GM19468 (cell line): ENCODE data around the gene B9D2.
A peak's percentile ranks its signal among the peaks of the same experiment; 100 is the strongest.
"Not testable (repeated sequence)": the region's sequence is repeated elsewhere in the genome, so short reads cannot be mapped to it uniquely, and the experiment has no call there.

ENCODE experiments used
- ATAC-seq: cut with Tn5 transposase; IDR thresholded peaks from one replicate; pipeline ENCODE4 v1.9.1; 2021; ENCODE audit warnings: mild to moderate bottlenecking, moderate library complexity, moderate number of reproducible peaks; ENCODE audit not compliant: unreplicated experiment; ENCODE audit errors: extremely low read depth

Gene B9D2, protein sequence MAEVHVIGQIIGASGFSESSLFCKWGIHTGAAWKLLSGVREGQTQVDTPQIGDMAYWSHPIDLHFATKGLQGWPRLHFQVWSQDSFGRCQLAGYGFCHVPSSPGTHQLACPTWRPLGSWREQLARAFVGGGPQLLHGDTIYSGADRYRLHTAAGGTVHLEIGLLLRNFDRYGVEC

DNA sequence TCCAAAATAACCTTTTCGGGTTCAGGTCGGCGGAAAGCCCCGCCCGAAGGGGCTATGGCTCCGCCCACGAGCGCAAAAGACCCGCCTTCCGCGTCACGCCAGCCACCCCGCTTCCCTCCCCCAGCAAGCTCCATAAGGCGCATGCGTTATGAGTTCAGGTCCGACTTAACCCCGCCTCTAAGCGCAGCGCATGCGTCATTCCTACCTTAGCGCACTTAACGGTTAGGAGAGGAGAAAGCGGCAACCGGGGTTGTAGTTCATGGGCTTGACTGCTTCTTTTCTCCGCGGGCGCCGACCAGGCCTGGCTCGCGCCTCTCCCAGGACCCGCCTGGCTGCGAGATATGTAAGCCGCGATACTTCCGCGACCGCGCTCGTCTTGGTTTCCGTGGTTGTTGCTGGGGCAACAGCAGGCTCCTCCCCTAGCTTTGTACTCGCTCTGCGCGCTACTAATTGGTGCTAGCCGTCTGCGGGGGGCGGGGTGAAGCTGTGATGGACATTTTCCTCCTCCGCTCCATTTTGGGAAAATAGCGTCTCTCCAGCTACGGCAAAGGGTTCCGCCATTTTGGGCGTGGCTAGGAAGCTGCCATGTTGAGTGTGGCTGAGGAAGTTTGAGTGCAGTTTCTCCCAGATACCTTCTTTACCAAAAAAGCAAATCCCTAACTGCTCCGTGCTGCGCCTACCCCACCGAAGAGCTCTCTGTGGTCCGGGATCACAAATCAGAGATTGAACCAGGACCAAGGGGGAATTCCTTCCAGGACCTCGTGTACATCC, at the start of gene B9D2:
Gene B9D2 (minus strand): TSS at position 397 of the 771 bp plus-strand sequence. CDS start 630 bp downstream, outside the sequence.
- ATAC-seq = peak; percentile 38

DNA sequence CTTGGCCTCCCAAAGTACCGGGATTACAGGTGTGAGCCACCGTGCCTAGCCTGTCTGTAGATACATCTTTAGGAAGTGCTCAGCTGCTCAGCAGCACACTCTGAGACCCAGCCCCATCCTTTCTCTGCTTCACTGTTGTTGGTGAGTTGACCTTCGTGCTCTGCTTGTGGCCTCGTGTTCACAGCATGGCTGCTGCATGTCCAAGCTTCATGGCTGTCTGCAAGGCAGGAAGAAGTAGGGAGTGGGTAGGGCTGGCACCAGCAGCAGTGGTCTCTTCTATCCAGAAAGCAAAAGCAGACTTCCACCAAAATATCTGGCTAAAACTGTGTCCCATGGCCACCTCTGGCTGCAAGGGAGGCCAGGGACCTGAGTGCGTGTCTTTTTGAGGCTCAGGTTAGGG, 49.0 kb upstream of the B9D2 start:
- ATAC-seq = no peak

DNA sequence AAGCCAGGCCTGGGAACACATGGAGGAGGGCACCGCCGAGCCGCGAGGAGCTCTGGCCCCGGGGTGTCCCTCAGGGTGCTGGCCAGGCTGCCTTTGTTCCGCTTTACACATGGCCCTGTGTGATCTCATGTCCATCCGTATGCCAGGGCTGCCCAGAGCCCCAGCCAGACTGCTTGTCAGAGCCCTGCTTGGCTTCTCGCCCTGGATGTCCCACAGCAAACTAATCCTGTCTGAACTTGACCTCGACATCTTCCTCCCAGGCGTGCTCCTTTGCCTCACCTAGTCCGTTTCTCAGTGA, 48.0 kb upstream of the B9D2 start:
- ATAC-seq = no peak

DNA sequence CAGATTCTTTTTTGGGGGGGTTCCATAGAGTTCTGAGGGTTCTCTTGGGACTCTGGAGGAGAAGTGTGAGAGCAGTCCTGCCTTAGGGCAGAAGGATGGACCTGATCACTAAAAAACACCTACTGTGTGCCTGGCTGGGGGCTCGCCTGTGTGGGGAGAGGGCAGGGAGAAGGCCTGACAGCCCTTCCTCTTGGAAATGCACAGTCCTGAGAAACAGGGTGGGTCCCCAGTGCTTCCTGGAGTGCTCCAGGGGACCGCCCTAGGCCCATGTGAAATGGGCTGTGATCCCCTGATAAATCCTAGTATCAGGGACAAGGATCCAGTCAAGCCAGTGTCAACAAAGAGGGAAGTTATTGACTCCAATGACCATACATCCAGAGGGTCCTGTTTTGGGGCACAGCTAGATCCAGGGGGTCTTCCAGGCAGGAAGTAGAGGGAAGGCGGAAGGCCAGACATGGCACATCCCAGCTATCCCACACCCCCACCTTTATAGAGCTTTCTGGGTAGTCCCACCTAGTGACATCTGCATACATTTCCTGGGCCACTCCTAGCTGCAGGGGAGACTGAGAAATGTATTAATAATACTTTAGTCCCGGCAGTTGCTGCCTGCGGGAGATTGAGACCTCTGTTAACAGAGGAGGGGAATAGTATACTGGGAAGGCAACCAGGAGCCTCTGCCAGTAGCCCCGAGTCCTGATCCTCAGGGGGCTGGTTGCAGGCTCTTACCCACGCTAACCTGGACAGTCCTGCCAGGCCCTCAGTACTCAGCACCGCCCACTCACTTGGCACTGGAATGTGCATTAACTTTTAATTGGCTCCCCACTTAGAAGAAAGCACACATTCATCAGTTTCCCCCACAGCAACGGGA, 47.4 kb upstream of the B9D2 start:
- ATAC-seq = no peak

DNA sequence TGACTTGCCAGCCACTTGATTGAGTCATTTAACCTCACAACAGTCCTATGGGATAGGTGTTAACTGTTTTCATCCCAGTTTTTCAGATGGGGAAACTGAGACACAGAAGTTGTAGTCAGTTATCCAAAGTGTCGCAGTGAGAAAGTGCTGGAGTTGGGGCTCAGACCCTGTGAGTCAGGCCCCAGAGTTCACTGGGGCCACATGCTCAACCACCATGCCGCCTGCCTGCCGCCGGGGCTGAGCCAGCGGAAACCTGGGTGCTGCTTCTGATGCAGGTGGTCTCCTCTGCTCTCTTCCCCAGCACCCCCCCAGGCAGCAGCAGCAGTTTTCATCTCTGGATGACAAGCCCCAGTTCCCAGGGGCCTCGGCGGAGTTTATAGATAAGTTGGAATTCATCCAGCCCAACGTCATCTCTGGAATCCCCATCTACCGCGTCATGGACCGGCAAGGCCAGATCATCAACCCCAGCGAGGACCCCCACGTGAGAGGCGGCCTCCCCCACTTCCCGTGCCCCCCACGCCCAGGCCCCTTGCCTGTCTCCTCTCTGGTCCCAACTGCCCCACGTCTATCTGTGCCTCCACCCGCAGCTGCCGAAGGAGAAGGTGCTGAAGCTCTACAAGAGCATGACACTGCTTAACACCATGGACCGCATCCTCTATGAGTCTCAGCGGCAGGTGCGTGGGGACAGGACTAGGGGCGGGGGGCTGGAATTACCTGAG, 46.5 kb upstream of the B9D2 start:
- ATAC-seq = no peak

DNA sequence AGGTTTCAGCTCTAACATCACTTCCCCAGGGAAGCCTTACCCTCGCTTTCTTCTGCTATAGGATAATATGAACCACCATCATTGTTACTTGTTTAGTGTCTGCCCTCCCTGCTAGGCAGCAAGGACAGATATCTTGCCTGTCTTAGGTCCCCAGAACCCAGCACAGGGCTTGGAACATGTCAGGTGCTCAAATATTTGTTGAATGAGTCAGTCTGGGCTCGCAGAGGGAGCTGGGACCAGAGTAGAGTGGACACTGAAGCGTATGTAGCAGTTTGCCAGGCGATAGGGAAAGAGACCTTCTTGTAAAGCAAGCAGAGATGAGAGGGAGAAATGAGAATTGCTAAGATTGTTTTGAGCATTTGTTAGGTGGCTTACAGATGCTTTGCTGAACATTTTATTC, 45.3 kb upstream of the B9D2 start:
- no peak for ATAC-seq

DNA sequence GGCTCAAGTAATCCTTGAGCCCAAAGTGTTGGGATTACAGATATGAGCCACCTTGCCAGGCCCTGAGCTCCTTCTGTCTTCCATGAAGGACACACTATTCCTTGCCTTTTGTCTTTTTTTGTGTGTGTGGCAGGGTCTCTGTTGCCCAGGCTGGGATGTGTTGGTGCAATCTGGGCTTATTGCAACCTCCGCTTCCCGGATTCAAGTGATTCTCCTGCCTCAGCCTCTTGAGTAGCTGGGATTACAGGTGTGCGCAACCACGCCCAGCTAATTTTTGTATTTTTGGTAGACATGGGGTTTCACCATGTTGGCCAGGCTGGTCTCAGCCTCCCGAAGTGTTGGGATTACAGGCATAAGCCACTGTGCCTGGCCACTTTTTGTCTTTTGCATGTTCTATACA, 44.9 kb upstream of the B9D2 start:
- not testable (repeated sequence) for ATAC-seq

DNA sequence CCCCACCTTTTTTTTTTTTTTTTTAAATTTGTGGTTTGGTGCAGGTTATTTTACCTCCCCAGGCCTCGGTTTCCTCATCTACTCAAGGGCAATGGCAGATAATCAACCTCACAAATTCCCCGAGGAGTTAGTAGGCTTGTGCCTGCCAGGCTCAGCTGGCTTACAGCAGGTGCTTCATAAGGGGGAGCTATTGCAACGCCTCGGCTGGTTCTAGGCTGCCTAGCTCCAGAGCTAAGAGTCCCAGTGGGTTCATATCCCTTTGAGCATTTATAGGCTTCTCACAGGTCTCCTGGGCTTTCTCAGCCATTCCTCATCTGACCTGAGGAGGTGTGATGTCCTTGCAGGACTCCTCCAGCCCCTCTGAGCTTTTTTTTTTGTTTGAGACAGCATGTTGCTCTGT, 44.3 kb upstream of the B9D2 start:
- no peak for ATAC-seq

DNA sequence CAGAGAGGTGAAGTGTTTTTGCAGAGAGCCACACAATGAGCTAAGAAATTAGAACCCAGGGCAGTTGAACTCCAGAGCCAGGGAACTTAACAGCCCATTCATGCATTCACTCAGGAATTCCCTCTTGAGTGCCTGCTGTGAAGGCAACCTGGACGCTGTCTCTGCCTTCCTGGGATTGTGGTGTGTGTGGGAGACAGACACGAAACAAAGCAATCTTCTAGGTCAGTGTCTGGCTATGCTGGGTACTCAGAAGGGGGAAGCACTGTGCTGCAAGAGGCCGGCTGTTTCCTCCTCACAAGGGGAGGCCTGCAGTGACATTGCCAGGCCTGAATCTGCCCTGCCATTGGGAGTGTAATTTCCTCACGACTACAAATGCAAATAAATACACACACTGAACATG, 43.3 kb upstream of the B9D2 start:
- ATAC-seq = no peak

DNA sequence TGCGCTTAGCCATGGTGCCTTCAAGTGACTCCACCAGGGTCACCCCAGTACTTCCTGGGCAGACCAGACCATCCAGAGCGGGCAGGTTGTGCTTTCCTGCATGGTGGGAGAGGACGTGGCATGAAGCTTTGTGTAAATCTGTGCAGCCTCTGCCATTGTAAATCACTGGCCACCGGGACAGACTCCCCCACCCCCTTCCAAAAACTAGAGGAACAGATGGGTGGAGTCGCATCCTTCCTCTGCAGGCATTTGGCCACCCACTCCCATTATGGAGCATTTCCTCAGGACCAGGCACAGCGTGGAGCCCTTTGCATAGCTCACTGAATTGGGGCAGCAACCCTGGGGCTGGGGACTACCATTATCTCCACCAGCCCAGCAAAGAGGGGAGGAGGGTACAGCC, 41.8 kb upstream of the B9D2 start:
- ATAC-seq = no peak

DNA sequence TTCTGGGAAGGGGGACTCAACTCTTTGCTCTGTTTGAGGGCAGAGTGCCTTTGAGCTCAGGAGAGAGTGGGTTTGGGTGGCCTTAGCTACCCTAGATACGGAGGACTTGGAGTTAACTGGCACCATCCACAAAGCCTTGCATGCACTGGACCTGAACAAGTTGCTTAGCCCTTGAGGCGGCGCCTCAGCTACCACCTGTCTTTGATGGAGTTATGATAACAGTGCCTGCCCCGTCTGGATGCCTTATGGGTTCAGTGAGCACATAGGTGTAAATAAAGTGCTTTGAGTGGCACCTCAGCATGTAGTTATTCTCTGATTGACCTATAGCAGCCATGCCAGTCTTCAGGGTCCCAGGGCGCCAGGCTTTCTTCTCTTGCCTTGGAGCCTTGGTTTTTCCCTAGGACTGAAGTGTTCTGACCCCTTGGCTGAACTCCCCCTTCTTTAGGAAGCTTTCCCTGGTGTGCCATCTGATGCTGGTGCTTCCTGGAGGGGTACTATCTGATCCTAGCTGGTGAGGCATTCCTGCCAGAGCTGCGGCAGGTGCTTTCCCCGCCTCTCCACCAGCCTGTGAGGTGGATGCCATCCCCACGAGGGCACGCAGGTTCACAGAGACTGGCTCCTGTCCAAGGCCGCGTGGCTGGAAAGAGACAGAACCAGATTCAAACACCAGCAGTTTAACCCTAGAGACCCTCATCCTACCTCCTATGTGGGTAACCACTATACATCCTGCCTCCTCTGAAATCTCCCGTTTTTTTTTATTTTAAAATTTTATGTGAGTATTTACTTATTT, 39.4 kb upstream of the B9D2 start:
- no peak for ATAC-seq

DNA sequence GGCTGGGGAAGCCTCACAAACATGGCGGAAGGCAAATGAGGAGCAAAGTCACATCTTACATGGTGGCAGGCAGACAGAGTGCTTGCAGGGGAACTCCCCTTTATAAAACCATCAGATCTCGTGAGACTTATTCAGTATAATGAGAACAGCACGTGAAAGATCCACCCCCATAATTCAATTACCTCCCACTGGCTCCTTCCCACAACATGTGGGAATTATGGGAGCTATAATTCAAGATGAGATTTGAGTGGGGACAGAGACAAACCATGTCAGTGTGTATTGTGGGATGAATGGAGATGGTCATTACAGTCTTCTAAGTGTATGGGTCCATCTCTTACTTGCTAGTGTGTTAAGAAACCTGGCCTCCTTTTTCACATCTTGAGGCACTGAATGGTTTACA, 38.1 kb upstream of the B9D2 start:
- ATAC-seq = no peak

DNA sequence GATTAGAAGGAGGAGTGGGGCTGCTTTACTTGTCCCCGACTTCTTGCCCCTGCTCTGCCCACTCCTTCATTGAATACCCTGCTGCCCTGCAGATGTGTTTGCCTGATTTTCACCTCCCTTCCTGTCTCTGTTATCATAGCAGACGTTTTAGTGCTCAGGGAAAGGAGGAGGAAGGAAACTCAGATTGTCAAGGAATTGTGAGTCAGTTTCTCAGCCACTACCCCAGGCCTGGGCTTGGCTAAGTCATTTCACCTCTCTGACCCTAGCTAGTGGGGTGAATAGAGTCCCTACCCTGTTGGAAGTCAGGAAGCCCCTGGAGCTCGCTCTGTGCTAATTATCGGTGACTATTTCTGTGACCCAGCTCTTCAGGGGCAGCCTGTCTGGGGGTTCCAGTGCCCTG, 37.5 kb upstream of the B9D2 start:
- no peak for ATAC-seq

DNA sequence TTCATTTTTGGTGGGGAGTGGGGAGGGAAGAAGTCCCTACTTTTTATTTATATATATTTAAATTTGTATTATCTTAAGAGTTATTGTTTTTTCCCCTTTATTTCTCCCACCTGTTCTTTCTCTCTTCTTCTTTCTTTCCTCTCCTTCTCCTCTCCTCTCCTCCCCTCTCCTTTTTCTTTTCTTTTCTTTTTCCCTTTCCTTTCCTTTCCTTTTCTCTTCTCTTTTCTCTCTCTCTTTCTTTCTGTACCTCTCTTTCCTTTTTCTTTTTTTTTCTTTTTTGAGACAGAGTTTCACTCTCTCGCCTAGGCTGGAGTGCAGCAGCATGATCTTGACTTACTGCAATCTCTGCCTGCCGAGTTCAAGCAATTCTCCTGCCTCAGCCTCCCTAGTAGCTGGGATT, 35.6 kb upstream of the B9D2 start:
- no peak for ATAC-seq

DNA sequence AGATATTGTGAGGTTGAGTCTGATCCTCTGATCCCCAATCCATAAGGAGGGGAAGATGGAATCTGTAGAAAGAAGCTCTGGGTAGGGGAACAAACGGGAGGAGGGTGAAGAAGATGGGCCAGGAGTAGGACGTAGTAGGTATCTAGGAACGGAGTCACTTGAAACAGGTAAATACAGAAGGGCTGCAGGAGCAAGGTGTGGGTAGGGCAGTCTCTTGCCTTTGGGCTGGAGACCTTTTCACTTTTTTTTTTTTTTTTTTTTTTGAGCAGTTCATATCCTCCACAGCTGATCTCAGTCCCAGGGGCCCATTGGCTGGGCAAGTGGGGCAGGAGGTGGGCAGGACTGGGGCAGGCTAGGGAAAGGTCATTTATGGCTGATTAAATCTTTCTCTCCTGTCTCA, 35.1 kb upstream of the B9D2 start:
- ATAC-seq = no peak

DNA sequence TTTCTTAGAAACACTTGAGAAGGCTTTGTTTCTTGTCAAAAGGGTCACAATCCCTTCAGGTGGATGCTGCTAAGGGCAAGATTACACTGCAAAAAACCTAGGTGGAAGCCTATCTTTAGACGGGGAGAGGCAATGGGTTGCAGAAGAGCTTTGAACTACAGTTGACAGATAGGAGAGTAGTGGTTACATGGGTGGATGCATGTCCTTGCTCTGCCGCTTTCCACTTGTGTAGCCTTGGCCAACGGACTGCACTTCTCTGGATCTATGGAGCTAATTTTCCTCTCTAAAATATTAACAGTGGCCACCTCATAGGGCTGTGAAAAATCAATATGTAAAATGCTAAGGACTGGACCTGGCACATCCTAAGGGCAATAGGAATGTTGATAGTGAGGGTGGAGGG, 34.6 kb upstream of the B9D2 start:
- no peak for ATAC-seq

DNA sequence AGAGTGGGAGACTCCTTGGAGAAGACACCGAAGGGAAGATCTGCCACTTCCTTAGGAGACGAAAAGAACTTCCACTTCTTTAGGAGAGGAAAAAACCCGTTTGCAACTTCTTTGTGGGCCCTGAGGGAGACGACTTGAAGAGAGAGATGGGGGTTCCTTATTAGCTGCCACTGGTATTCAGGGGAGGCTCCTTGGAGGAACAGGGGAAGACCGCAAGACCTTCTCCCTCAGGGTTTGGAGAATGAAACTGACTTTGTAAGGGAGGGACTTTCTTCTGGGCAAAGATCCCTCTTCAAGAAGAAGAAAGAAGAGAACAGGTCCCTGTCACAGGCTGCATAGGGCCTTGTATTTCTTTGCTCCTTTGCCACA, 34.1 kb upstream of the B9D2 start:
- ATAC-seq = no peak

DNA sequence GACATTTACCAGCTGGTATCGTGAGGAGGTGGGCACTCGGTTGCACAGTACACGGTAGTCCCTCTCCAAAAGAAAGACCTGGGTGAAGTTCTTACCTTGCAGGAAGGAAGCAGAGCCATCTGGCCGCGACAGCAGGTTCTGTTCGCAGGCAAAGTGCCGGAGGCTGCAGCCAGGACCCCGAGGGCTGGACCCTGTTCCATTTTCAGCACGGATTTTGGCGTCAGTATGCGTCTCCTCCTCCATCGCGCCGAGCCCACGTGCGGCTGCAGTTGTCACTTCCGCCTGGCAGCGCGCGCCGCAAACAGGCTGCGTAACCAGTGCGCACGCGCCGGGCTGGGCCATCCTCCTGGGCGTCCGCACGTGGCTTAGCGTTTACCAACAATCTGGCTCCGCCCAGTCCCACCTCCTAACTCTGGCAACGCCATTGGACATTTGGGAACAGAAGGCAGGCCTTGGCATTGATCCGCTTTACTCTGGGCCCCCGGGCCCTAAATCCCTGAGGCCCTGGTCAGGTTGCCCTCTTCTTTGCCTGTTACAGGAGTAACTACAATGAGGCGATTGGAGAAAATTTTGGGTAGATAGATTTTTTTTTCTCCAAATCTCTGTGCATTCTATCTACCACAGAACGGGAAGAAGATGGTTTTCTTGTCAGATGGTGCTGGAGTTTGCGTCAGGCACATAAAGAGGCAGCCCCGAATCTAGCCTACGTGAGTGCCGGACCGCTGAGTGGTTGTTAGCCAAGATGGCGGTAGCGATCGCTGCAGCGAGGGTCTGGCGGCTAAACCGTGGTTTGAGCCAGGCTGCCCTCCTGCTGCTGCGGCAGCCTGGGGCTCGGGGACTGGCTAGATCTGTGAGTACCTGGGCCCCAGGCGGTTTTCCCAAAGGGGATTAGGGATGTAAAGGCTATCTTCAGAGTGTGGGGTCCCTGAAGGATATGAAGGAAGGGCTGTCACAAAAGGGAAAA, 33.4 kb upstream of the B9D2 start, which contains the start of the genes BCKDHA and EXOSC5:
Gene BCKDHA (plus strand): TSS at position 733 of the 964 bp plus-strand sequence. CDS start 10 bp downstream, at position 743.
Gene EXOSC5 (minus strand): TSS at position 274 of the 964 bp plus-strand sequence. CDS start 31 bp downstream, at position 243.
- ATAC-seq = peak; percentile 79

DNA sequence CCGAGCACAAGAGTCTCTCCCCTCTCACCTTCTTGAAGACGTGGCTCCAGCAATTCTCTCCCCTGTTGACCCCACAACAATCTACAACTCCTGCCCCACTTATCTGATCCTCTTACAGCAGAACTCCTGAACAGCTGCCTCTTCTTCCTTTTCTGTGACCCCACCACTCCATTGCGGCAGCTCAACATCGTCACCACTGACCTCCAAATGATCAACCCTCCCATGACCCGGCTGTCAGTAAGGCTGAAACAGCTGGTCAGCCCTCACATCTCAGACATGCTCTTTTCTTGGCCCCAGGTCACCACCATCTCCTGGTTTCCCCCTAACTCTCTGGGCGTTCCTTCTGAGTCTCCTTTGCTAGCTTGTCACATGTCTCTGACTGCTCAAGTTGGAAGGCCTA, 31.4 kb upstream of the B9D2 start:
- ATAC-seq = no peak
